Spleen (tissue), 11 donors: ENCODE results near the gene CDC5L. TPM values are rescaled to one million over a fixed set of nuclear protein-coding genes. Genes with fewer than 3 reads are reported as not detected.

Experiments
- DNase-seq: peaks from one replicate; pipeline ENCODE4 v3.0.0-alpha.2; 2020
- H3K27ac ChIP-seq, 8 donors: fragments of 200-600 bp; sonication (generic) in 7 of 8; 1 replicate in 4 of 8; 2 replicates in 4 of 8; pipeline versions ENCODE4 v1.5.0 to v1.8.0; 2016 to 2021; ENCODE audit warnings: inconsistent platforms in 4 of 8, mild to moderate bottlenecking in 4 of 8, moderate library complexity in 1 of 8
- H3K27me3 ChIP-seq, 7 donors: fragments of 200-600 bp; sonication (generic) in 6 of 7; replicated peaks in 1 of 7; 1 replicate in 4 of 7; 2 replicates in 3 of 7; pipeline versions ENCODE4 v1.5.0 to v1.8.0; 2016 to 2021; ENCODE audit warnings: inconsistent platforms in 3 of 7, mild to moderate bottlenecking in 1 of 7
- H3K36me3 ChIP-seq, 6 donors: fragments of 200-600 bp; sonication (generic) in 5 of 6; 1 replicate in 4 of 6; 2 replicates in 2 of 6; pipeline versions ENCODE4 v1.5.0 to v1.8.0; 2016 to 2021; ENCODE audit warnings: inconsistent platforms in 2 of 6
- H3K4me1 ChIP-seq, 6 donors: fragments of 200-600 bp; sonication (generic) in 5 of 6; 1 replicate in 3 of 6; 2 replicates in 3 of 6; pipeline versions ENCODE4 v1.5.0 to v1.8.0; 2016 to 2021; ENCODE audit warnings: inconsistent platforms in 3 of 6
- H3K4me3 ChIP-seq, 8 donors: fragments of 200-600 bp; sonication (generic) in 7 of 8; 1 replicate in 4 of 8; 2 replicates in 4 of 8; pipeline versions ENCODE4 v1.5.0 to v1.8.0; 2016 to 2021; ENCODE audit warnings: inconsistent platforms in 4 of 8, mild to moderate bottlenecking in 4 of 8, moderate library complexity in 2 of 8
- H3K9me3 ChIP-seq, 8 donors: fragments of 200-600 bp; sonication (generic) in 7 of 8; 1 replicate in 4 of 8; 2 replicates in 4 of 8; pipeline versions ENCODE4 v1.5.0 to v1.8.0; 2016 to 2021; ENCODE audit warnings: inconsistent platforms in 4 of 8
- POLR2A ChIP-seq, 3 donors: fragments of 450-650 bp; IDR thresholded peaks; one replicate each; pipeline ENCODE4 v1.5.1; 2017; ENCODE audit warnings: antibody characterized with exemption in 3 of 3, mild to moderate bottlenecking in 1 of 3
- POLR2AphosphoS5 ChIP-seq, 3 donors: sonication (generic); formaldehyde crosslinking; IDR thresholded peaks; one replicate each; pipeline ENCODE4 v1.5.1; 2017; ENCODE audit warnings: antibody characterized with exemption in 3 of 3
- WGBS, 5 donors: extraction: QIAGEN DNeasy Blood & Tissue Kit in 3 of 5; methylation state at CpG; one replicate each; pipeline versions ENCODE4 v1.1.5 to v1.1.7; 2013 to 2018; 5-methylcytosine and 5-hydroxymethylcytosine counted together
- intact Hi-C: fragments of 100-400 bp; cut with DNase I; formaldehyde crosslinking; loops from one replicate; pipeline ENCODE4 v1.15.0; 2023; ENCODE audit warnings: low total_unique reads
- polyA plus RNA-seq, 3 donors: library from polyadenylated mRNA; stranded (reverse); fragments of 200-250 nt; gene quantifications; one replicate each; pipeline ENCODE4 v1.2.1, GENCODE V29; 2013
- total RNA-seq, 7 donors: library from RNA; depleted of rRNA in 3 of 7; stranded (reverse); fragments of >200 nt in 3 of 7; fragmentation: NEBNext Ultra II Directional in 4 of 7; extraction: Animal tissue kit (Norgen Biotek cat#: 25700) in 4 of 7; gene quantifications; one replicate each; pipeline versions ENCODE4 v1.1.0 to v1.2.1, GENCODE V29; 2016 to 2021
- TF ChIP-seq, protein P1 (sequence below), 11 experiments: fragments of 200-600 bp in 7 of 11; fragments of 450-650 bp in 4 of 11; sonication (generic) in 4 of 11; IDR thresholded peaks in 8 of 11; conservative IDR thresholded peaks in 3 of 11; 1 replicate in 7 of 11; 2 replicates in 4 of 11; pipeline versions ENCODE4 v1.4.0 to v1.8.0; 2016 to 2021; ENCODE audit warnings: antibody characterized with exemption in 11 of 11, inconsistent platforms in 4 of 11, mild to moderate bottlenecking in 1 of 11
- donor health status: healthy with polysubstance abuse.
- donor health status: DM: no; HTN: no; CAD: no; lungs with moderate emphysema.
- donor health status: DM: no; HTN: no; CAD: no.
- donor health status: Bipolar disorder and iron deficiency.
- donor health status: healthy.
- donor health status: DM: no; HTN: no; CAD: no.
- donor health status: DM: yes; HTN: yes; CAD: no.

Gene CDC5L
- total and polyA plus RNA-seq, 10 donors = 5.3 to 20.3 (median 18.1) TPM

DNA sequence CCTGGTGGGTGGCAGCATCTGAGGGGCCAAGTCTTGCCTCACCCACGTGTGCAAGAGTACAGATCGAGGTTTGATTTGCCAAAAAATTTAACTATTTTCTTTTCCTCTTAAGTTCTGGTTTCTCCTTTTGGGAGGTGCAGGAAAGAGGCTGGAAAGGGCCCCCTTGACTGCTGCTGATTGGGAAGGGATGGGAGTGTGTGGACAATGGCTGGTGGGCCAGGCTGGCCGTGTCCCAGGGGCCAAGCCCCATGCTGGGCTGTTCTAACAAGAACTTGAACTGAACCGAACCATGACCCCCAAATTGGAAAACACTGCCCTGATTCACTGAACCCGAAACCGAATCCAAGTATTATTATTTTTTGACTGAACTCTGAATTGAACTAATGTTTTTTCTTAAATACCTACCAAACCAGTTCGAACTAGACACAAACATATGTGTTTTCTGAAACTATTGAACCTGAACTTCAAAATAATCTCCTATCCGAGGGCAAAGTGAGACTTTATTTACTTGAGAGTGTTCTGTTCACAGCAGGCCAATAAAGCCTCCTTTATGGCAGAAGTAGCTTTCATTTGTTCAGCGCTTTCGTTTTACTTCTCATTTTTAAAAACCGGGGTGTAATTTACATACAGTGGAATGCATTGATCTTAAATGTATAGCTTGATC is 91.2 kb downstream of the CDC5L start:
- no peak for TF ChIP-seq POLR2A (IDR thresholded peaks at IDR 0.05)
- TF ChIP-seq, protein P1, sequence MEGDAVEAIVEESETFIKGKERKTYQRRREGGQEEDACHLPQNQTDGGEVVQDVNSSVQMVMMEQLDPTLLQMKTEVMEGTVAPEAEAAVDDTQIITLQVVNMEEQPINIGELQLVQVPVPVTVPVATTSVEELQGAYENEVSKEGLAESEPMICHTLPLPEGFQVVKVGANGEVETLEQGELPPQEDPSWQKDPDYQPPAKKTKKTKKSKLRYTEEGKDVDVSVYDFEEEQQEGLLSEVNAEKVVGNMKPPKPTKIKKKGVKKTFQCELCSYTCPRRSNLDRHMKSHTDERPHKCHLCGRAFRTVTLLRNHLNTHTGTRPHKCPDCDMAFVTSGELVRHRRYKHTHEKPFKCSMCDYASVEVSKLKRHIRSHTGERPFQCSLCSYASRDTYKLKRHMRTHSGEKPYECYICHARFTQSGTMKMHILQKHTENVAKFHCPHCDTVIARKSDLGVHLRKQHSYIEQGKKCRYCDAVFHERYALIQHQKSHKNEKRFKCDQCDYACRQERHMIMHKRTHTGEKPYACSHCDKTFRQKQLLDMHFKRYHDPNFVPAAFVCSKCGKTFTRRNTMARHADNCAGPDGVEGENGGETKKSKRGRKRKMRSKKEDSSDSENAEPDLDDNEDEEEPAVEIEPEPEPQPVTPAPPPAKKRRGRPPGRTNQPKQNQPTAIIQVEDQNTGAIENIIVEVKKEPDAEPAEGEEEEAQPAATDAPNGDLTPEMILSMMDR (IDR thresholded peaks at IDR 0.05 in 8 of 11, conservative IDR thresholded peaks at IDR 0.05 in 3 of 11) = no peak
- TF ChIP-seq POLR2AphosphoS5 (IDR thresholded peaks at IDR 0.05) = no peak
- DNase-seq = no peak
- Histone ChIP-seq H3K4me1 (peaks cover 6 to 10% (median 8%) of the 10 kb centered on the region in 6 donors), H3K27me3 (peaks cover 0 to 40% (median 3%) of the 10 kb centered on the region in 7 donors), H3K9me3 (no peaks in the 10 kb centered on the region), H3K36me3 (no peaks in the 10 kb centered on the region), H3K27ac (no peak overlapping the region), H3K4me3 (no peak overlapping the region)
- 75 to 81% (median 77%) methylated on average over 11 of the region's 11 CpGs for WGBS, 5 donors
- intact Hi-C loops = loop anchor here (10.0 kb wide), 3 partner anchors 176 to 1446 kb away; no protein-coding TSS in a partner anchor

DNA sequence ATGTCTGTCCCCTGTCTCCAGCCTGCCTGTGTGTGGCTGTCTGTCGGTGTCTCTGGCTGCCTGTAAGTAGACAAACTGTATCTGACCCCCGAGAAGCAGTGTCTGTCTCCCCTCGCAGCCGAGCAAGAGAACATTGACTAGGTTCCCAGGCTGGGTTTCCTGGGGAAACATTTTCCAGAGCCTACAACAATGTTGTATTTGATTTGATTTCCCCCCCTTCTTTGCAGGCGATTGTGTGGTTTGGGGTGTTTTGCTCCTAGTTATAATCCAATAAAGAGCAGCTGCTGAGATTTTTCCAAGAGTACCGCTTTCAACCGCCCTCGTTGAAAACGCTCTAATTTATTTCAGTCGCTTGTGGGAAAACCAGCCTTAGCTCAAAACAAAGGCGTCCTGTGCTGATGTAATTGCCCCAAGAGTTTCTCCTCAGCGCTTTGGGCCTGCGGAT is 92.6 kb downstream of the CDC5L start:
- H3K36me3 ChIP-seq = no peaks in the 10 kb centered on the region
- no peak for DNase-seq
- H3K27me3 ChIP-seq = peaks cover 0 to 31% (median 3%) of the 10 kb centered on the region in 7 donors
- H3K4me1 ChIP-seq = peaks cover 6 to 10% (median 8%) of the 10 kb centered on the region in 6 donors
- no peak overlapping the region for H3K27ac ChIP-seq
- no peak overlapping the region for H3K4me3 ChIP-seq
- H3K9me3 ChIP-seq = no peaks in the 10 kb centered on the region
- intact Hi-C loops = no loop called here
- TF ChIP-seq POLR2A (IDR thresholded peaks at IDR 0.05) = no peak
- WGBS, 5 donors = 85 to 95% (median 90%) methylated on average over 13 of the region's 13 CpGs

GRCh38 chr6:44481056-44481455 is 93.5 kb downstream of the CDC5L start:
- WGBS, 5 donors = 88 to 98% (median 90%) methylated on average over 6 of the region's 6 CpGs
- Histone ChIP-seq H3K4me3 (no peak overlapping the region), H3K27me3 (peaks cover 0 to 22% (median 0%) of the 10 kb centered on the region in 7 donors), H3K9me3 (no peaks in the 10 kb centered on the region), H3K4me1 (peaks cover 0 to 2% (median under 1%) of the 10 kb centered on the region in 6 donors), H3K27ac (no peak overlapping the region), H3K36me3 (no peaks in the 10 kb centered on the region)
- intact Hi-C loops = no loop called here
- DNase-seq = no peak
- TF ChIP-seq POLR2AphosphoS5 (IDR thresholded peaks at IDR 0.05) (no peak), POLR2A (IDR thresholded peaks at IDR 0.05) (no peak)
- TF ChIP-seq, protein P1 (IDR thresholded peaks at IDR 0.05 in 8 of 11, conservative IDR thresholded peaks at IDR 0.05 in 3 of 11) = no peak

GRCh38 chr6:44481760-44482159 is 94.3 kb downstream of the CDC5L start:
- 88 to 95% (median 93%) methylated on average over 9 of the region's 9 CpGs for WGBS, 5 donors

More at GRCh38 chr6:44481760-44482159, 94.3 kb downstream of the CDC5L start:
- Histone ChIP-seq H3K9me3 (no peaks in the 10 kb centered on the region), H3K27me3 (peaks cover 0 to 17% (median 0%) of the 10 kb centered on the region in 7 donors), H3K27ac (no peak overlapping the region), H3K4me1 (no peaks in the 10 kb centered on the region), H3K36me3 (no peaks in the 10 kb centered on the region), H3K4me3 (no peak overlapping the region)
- intact Hi-C loops = no loop called here
- DNase-seq = no peak
- no peak for TF ChIP-seq POLR2A (IDR thresholded peaks at IDR 0.05)
- TF ChIP-seq, protein P1 (IDR thresholded peaks at IDR 0.05 in 8 of 11, conservative IDR thresholded peaks at IDR 0.05 in 3 of 11) = no peak
- no peak for TF ChIP-seq POLR2AphosphoS5 (IDR thresholded peaks at IDR 0.05)
